IMR-90 (cell line): ENCODE data around the gene COA6. TPM values are rescaled to one million over a fixed set of nuclear protein-coding genes. Genes with fewer than 3 reads are reported as not detected.
"Not testable (repeated sequence)": the region's sequence is repeated elsewhere in the genome, so short reads cannot be mapped to it uniquely, and the experiment has no call there.

Experiments
- ATAC-seq: fragments of 200-7000 bp; cut with Tn5 transposase; 2 replicates; pipeline ENCODE4 v1.9.1; 2020; ENCODE audit warnings: low read depth, mild to moderate bottlenecking, moderate library complexity
- BruUV-seq: library from RNA; stranded (reverse); fragments of 400-500 nt; replicated peaks from 2 replicates; lab custom pipeline; 2021; lab: Mats Ljungman, UMichigan
- CTCF ChIA-PET: fragments of 300-600 bp; formaldehyde crosslinking; extraction: SDS; loops from one replicate; lab custom pipeline; 2021; ENCODE audit warnings: antibody characterized with exemption; lab: Yijun Ruan, JAX
- POLR2A ChIA-PET: fragments of 300-600 bp; sonication (Branson Sonifier 250); formaldehyde crosslinking; loops from one replicate; lab custom pipeline; 2022; ENCODE audit warnings: antibody characterized with exemption; ENCODE audit not compliant: unreplicated experiment; lab: Charles Lee
- DNase-seq: peaks from one replicate; pipeline ENCODE4 v3.0.0; 2013
- H2AFZ ChIP-seq: replicated peaks from 2 replicates; pipeline ENCODE3; 2013; ENCODE audit warnings: low read length, mild to moderate bottlenecking; ENCODE audit not compliant: poor library complexity
- H2AK5ac ChIP-seq: 2 replicates; pipeline ENCODE4 v1.6.1; 2013; ENCODE audit warnings: low read depth, low read length, inconsistent platforms
- H2AK9ac ChIP-seq: replicated peaks from 2 replicates; pipeline ENCODE3; 2013; ENCODE audit warnings: mild to moderate bottlenecking, low read depth, low read length, moderate library complexity; ENCODE audit not compliant: poor library complexity
- H2BK120ac ChIP-seq: 2 replicates; pipeline ENCODE4 v1.6.1; 2013; ENCODE audit warnings: low read depth, low read length, inconsistent platforms
- H2BK15ac ChIP-seq: 3 replicates; pipeline ENCODE4 v1.6.1; 2013; ENCODE audit warnings: low read depth, low read length, inconsistent platforms
- H2BK20ac ChIP-seq: 2 replicates; pipeline ENCODE4 v1.6.1; 2013; ENCODE audit warnings: low read depth, mild to moderate bottlenecking, inconsistent platforms, low read length, moderate library complexity
- H2BK5ac ChIP-seq: 2 replicates; pipeline ENCODE4 v1.6.1; 2013; ENCODE audit warnings: mild to moderate bottlenecking, low read depth, low read length, inconsistent platforms; ENCODE audit not compliant: poor library complexity, severe bottlenecking
- H3K14ac ChIP-seq: replicated peaks from 2 replicates; pipeline ENCODE4 v1.6.1; 2013; ENCODE audit warnings: low read depth, low read length, inconsistent platforms
- H3K18ac ChIP-seq: 2 replicates; pipeline ENCODE4 v1.6.1; 2013; ENCODE audit warnings: low read depth, low read length, control low read depth
- H3K23ac ChIP-seq: 2 replicates; pipeline ENCODE4 v1.6.1; 2013; ENCODE audit warnings: low read depth, low read length, inconsistent platforms
- H3K27ac ChIP-seq: 2 replicates; pipeline ENCODE4 v1.5.1; 2013; ENCODE audit warnings: mild to moderate bottlenecking, control low read depth, low read length; ENCODE audit not compliant: insufficient read depth
- H3K27me3 ChIP-seq: 2 replicates; pipeline ENCODE4 v1.6.1; 2013; ENCODE audit warnings: low read length; ENCODE audit not compliant: control insufficient read depth, insufficient read depth
- H3K36me3 ChIP-seq: 2 replicates; pipeline ENCODE4 v1.6.1; 2013; ENCODE audit warnings: low read length, mixed read lengths; ENCODE audit not compliant: control insufficient read depth, insufficient read depth
- H3K4ac ChIP-seq: 2 replicates; pipeline ENCODE4 v1.6.1; 2013; ENCODE audit warnings: low read depth, low read length, inconsistent platforms
- H3K4me1 ChIP-seq: 2 replicates; pipeline ENCODE4 v1.6.1; 2013; ENCODE audit warnings: low read length, mixed read lengths; ENCODE audit not compliant: control insufficient read depth, insufficient read depth
- H3K4me2 ChIP-seq: 2 replicates; pipeline ENCODE4 v1.6.1; 2013; ENCODE audit warnings: low read depth, mild to moderate bottlenecking, control low read depth, low read length, moderate library complexity
- H3K4me3 ChIP-seq: 2 replicates; pipeline ENCODE4 v1.5.1; 2013; ENCODE audit warnings: low read depth, mild to moderate bottlenecking, control low read depth, low read length, moderate library complexity; ENCODE audit not compliant: insufficient read depth
- H3K56ac ChIP-seq: 2 replicates; pipeline ENCODE4 v1.6.1; 2013; ENCODE audit warnings: low read length, inconsistent platforms; ENCODE audit not compliant: insufficient read depth; ENCODE audit errors: extremely low read depth
- H3K79me1 ChIP-seq, 2 experiments: 2 replicates each; pipeline ENCODE4 v1.6.1; 2013; ENCODE audit warnings: low read length in 2 of 2, inconsistent platforms in 1 of 2, low read depth in 1 of 2
- H3K9ac ChIP-seq: 2 replicates; pipeline ENCODE4 v1.6.1; 2013; ENCODE audit warnings: low read depth, low read length, control low read depth
- H3K9me1 ChIP-seq: 2 replicates; pipeline ENCODE4 v1.6.1; 2013; ENCODE audit warnings: low read length, inconsistent platforms; ENCODE audit not compliant: insufficient read depth
- H3K9me3 ChIP-seq: 2 replicates; pipeline ENCODE4 v1.6.1; 2013; ENCODE audit warnings: low read length; ENCODE audit not compliant: control insufficient read depth, insufficient read depth
- H4K20me1 ChIP-seq: 2 replicates; pipeline ENCODE4 v1.6.1; 2013; ENCODE audit warnings: low read length, inconsistent platforms; ENCODE audit not compliant: insufficient read depth
- H4K5ac ChIP-seq: 2 replicates; pipeline ENCODE4 v1.6.1; 2013; ENCODE audit warnings: mild to moderate bottlenecking, low read depth, low read length, control low read depth
- H4K8ac ChIP-seq, 2 experiments: 2 replicates each; pipeline ENCODE4 v1.6.1; 2013; ENCODE audit warnings: low read depth in 2 of 2, low read length in 2 of 2, control low read depth in 1 of 2, inconsistent platforms in 1 of 2
- H4K91ac ChIP-seq: 2 replicates; pipeline ENCODE4 v1.6.1; 2013; ENCODE audit warnings: low read depth, low read length, inconsistent platforms; ENCODE audit not compliant: insufficient read depth
- WGBS, 2 experiments: methylation state at CpG; one replicate each; pipeline versions ENCODE4 v1.1.5 to v1.1.7; 2013; ENCODE audit warnings: missing lambda C conversion rate in 2 of 2; ENCODE audit not compliant: insufficient read length in 1 of 2; ENCODE audit errors: extremely low coverage in 2 of 2; 5-methylcytosine and 5-hydroxymethylcytosine counted together
- dilution Hi-C: fragments of 300-500 bp; cut with HindIII; formaldehyde crosslinking; loops from one replicate; pipeline ENCODE4 v1.14.3; 2018; ENCODE audit warnings: low sequenced_read_pairs; ENCODE audit not compliant: unreplicated experiment
- in situ Hi-C: fragments of 300-500 bp; cut with MboI; formaldehyde crosslinking; loops from 3 replicates; pipeline ENCODE4 v1.14.3; 2019; ENCODE audit warnings: low sequenced_read_pairs, inconsistent platforms, mixed read lengths
- intact Hi-C: fragments of 100-400 bp; cut with micrococcal nuclease; formaldehyde crosslinking; loops from 2 replicates; pipeline ENCODE4 v1.10.0; 2022
- polyA plus RNA-seq, 3 experiments: library from polyadenylated mRNA; depleted of rRNA; stranded (reverse); fragments of >200 nt; gene quantifications; 2 replicates each; pipeline ENCODE4 v1.2.3, GENCODE V29; 2012; ENCODE audit warnings: low replicate concordance in 1 of 3
- total RNA-seq: library from RNA; depleted of rRNA; stranded (reverse); fragments of >200 nt; gene quantifications from 2 replicates; pipeline ENCODE4 v1.2.3, GENCODE V29; 2012

Gene COA6
- total and polyA plus RNA-seq, 2 of the 4 experiments (the other 2 are of a cell fraction): 6.8 to 14.3 TPM

- H3K27ac ChIP-seq, dilution Hi-C loops, H2AK9ac ChIP-seq, ATAC-seq, H3K9ac ChIP-seq, H3K4me1 ChIP-seq, H4K5ac ChIP-seq, H4K8ac ChIP-seq, DNase-seq, H2BK15ac ChIP-seq, H3K9me1 ChIP-seq, BruUV-seq, H3K4me2 ChIP-seq, H2BK5ac ChIP-seq, H3K14ac ChIP-seq, H2AK5ac ChIP-seq, in situ Hi-C loops, H2BK120ac ChIP-seq, H2AFZ ChIP-seq, H3K4ac ChIP-seq, H3K9me3 ChIP-seq, H3K27me3 ChIP-seq, H3K23ac ChIP-seq, H3K56ac ChIP-seq, POLR2A ChIA-PET, H4K91ac ChIP-seq, H4K20me1 ChIP-seq, H2BK20ac ChIP-seq, H3K4me3 ChIP-seq, CTCF ChIA-PET, intact Hi-C loops, H3K18ac ChIP-seq: not testable (repeated sequence)
- H3K36me3 ChIP-seq: peaks cover 24% of the 10 kb centered on the region
- peaks cover 12 to 25% of the 10 kb centered on the region in 2 experiments for H3K79me1 ChIP-seq
- WGBS, 2 experiments: no CpG with 5 or more reads among the region's 5 CpGs
These were observed 6.4 kb downstream of the COA6 start for GRCh38 chr1:234379591-234380109.
